ENCODE data around the gene APOL1.

Gene APOL1

GRCh38 chr22:36218648-36219193 lies 34.2 kb upstream of the APOL1 start:
- no peak for TF ChIP-seq CTCF (IDR thresholded peaks at IDR 0.05; ENCODE audit: borderline replicate concordance, insufficient read depth, low read depth, low read length)

GRCh38 chr22:36220451-36220921 lies 32.4 kb upstream of the APOL1 start:
- no peak for TF ChIP-seq CTCF (IDR thresholded peaks at IDR 0.05; ENCODE audit: borderline replicate concordance, insufficient read depth, low read depth, low read length)
- no peak overlapping the region for H3K4me3 ChIP-seq (ENCODE audit: low read depth, low read length)

More at GRCh38 chr22:36218648-36219193, 34.2 kb upstream of the APOL1 start:
- H3K4me3 ChIP-seq (ENCODE audit: low read depth, low read length): no peak overlapping the region

- no peak overlapping the region for H3K4me3 ChIP-seq (ENCODE audit: low read depth, low read length)
- TF ChIP-seq CTCF (IDR thresholded peaks at IDR 0.05; ENCODE audit: borderline replicate concordance, insufficient read depth, low read depth, low read length): peak; percentile 80
Measured at GRCh38 chr22:36221799-36222751, 30.9 kb upstream of the APOL1 start.

GRCh38 chr22:36222887-36223450 lies 30.0 kb upstream of the APOL1 start:
- H3K4me3 ChIP-seq (ENCODE audit: low read depth, low read length): no peak overlapping the region
- no peak for TF ChIP-seq CTCF (IDR thresholded peaks at IDR 0.05; ENCODE audit: borderline replicate concordance, insufficient read depth, low read depth, low read length)

- no peak for TF ChIP-seq CTCF (IDR thresholded peaks at IDR 0.05; ENCODE audit: borderline replicate concordance, insufficient read depth, low read depth, low read length)
- H3K4me3 ChIP-seq (ENCODE audit: low read depth, low read length): no peak overlapping the region
Measured at GRCh38 chr22:36223504-36223903, 29.4 kb upstream of the APOL1 start.

GRCh38 chr22:36224245-36224644 lies 28.7 kb upstream of the APOL1 start:
- TF ChIP-seq CTCF (IDR thresholded peaks at IDR 0.05; ENCODE audit: borderline replicate concordance, insufficient read depth, low read depth, low read length): no peak
- H3K4me3 ChIP-seq (ENCODE audit: low read depth, low read length): no peak overlapping the region
